ENCODE data around the gene TP53I11. TPM values are rescaled to one million over a fixed set of nuclear protein-coding genes. Genes with fewer than 3 reads are reported as not detected.

Gene TP53I11, protein sequence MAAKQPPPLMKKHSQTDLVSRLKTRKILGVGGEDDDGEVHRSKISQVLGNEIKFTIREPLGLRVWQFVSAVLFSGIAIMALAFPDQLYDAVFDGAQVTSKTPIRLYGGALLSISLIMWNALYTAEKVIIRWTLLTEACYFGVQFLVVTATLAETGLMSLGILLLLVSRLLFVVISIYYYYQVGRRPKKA
- total RNA-seq, result 9.7 and 13.1 TPM in 2 replicates

DNA sequence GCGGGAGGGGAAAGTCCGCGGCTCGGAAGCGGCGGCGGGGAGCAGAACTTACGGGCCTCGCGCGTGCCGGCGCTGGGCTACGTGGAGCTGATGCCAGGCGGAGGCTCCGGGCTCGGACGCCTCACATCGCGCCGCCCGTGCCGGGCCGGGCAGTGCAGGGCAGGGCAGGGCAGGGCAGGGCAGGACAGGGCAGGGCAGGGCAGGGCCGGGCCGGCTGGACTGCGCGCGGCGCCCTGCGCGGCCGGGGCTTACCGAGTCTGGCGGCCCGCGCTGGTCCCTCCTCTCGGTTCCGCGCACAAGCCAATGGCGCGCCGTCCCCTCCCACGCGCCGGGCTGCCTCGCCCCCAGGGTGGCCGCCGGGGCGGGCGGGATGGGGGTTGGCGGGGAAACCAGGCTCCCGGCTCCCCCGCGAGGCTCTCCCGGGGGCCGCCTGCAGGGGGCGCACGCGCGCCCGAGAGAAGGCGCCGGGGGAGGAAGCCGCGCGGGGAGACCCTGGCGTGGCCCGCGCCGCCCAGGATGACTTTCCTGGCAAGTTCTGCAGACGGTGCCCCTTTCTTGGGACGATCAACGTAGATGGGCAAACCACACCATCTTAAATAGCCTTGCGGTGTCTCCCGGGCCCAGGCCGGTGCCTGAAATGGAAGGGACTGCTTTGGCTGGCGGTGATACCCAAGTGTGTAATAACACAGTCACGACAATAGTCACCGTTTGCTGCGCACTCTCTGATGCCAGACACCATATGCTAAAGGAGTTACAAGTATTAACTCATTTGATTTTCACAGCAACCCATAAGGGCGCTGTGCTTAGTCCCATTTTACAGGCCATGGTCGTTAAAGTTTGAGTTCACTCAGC lies at the start of gene TP53I11:
Gene TP53I11, minus strand, starts transcription at position 259 of the 852 bp plus-strand sequence. CDS start 12,548 bp downstream, outside the sequence.

Other genes starting within 250 kb of the TP53I11 start
- gene TSPAN18, start 223.9 kb downstream of the TP53I11 start, total RNA-seq, result 0.12 TPM in 1 of 2 replicates, not detected in the other
- gene PRDM11, start 195.8 kb upstream of the TP53I11 start, total RNA-seq, result 2.9 and 3.8 TPM in 2 replicates

Measured in uterine smooth muscle cell (primary cell).